HepG2 (cell line): ENCODE results near the gene CD79A. TPM values are rescaled to one million over a fixed set of nuclear protein-coding genes. Genes with fewer than 3 reads are reported as not detected.
A peak's percentile ranks its signal among the peaks of the same experiment; 100 is the strongest.

ENCODE experiments used
- ATAC-seq: fragments of 200-7000 bp; cut with Tn5 transposase; 3 replicates; pipeline ENCODE4 v1.9.1; 2020; ENCODE audit warnings: mild to moderate bottlenecking, moderate library complexity
- BruUV-seq: library from RNA; stranded (reverse); fragments of 400-500 nt; replicated peaks from 2 replicates; lab custom pipeline; 2021; lab: Mats Ljungman, UMichigan
- CTCF ChIA-PET: fragments of 300-600 bp; formaldehyde crosslinking; extraction: SDS; loops from one replicate; lab custom pipeline; 2021; ENCODE audit warnings: low total read pairs, inconsistent platforms, low intra/inter-chr PET ratio; lab: Yijun Ruan, JAX
- POLR2A ChIA-PET: fragments of 350-600 bp; sonication (Branson Sonifier 250); formaldehyde crosslinking; loops from one replicate; lab custom pipeline; 2020; ENCODE audit warnings: antibody characterized with exemption, inconsistent platforms; lab: Yijun Ruan, JAX
- DNase-seq: peaks from one replicate; pipeline ENCODE4 v3.0.0-alpha.2; 2015; ENCODE audit warnings: low spot score
- FAIRE-seq: peaks from 3 replicates; lab custom pipeline; 2011; peaks lifted over from hg19 to GRCh38; lab: Jason Lieb, UNC
- H2AFZ ChIP-seq: one replicate; pipeline ENCODE4 v1.6.1; 2011; ENCODE audit warnings: low read length, inconsistent platforms
- H3K27ac ChIP-seq: fragments of 300-600 bp; 3 replicates; pipeline ENCODE4 v1.8.0; 2011; ENCODE audit warnings: mixed run types, mild to moderate bottlenecking, mixed read lengths, low read length, inconsistent platforms; ENCODE audit not compliant: insufficient read depth; ENCODE audit errors: extremely low read length
- H3K27me3 ChIP-seq, 2 experiments: fragments of 200-600 bp in 1 of 2; 2 replicates in 1 of 2; 3 replicates in 1 of 2; pipeline versions ENCODE4 v1.6.0 to v1.8.0; 2011; ENCODE audit warnings: low read length in 2 of 2, mild to moderate bottlenecking in 2 of 2, moderate library complexity in 2 of 2, inconsistent platforms in 1 of 2; ENCODE audit not compliant: insufficient read depth in 2 of 2, control insufficient read depth in 1 of 2
- H3K36me3 ChIP-seq, 2 experiments: fragments of 200-600 bp in 1 of 2; replicated peaks in 1 of 2; 2 replicates in 1 of 2; 3 replicates in 1 of 2; pipeline versions ENCODE4 v1.5.1 to v1.8.0; 2011; ENCODE audit warnings: low read length in 2 of 2, inconsistent platforms in 1 of 2; ENCODE audit not compliant: insufficient read depth in 2 of 2, control insufficient read depth in 1 of 2
- H3K4me1 ChIP-seq: 2 replicates; pipeline ENCODE4 v1.5.1; 2012; ENCODE audit warnings: low read length, inconsistent platforms; ENCODE audit not compliant: insufficient read depth
- H3K4me2 ChIP-seq: 2 replicates; pipeline ENCODE4 v1.6.0; 2011; ENCODE audit warnings: low read depth, low read length, inconsistent platforms
- H3K4me3 ChIP-seq, 3 experiments: fragments of 200-600 bp in 1 of 3; sonication (generic), shearing (Covaris generic) in 1 of 3; replicated peaks in 1 of 3; 2 replicates each; pipeline ENCODE4 v1.5.1; 2011 to 2016; ENCODE audit warnings: low read length in 3 of 3, inconsistent platforms in 2 of 3, low read depth in 2 of 3, mild to moderate bottlenecking in 2 of 3, control low read depth in 1 of 3, mixed read lengths in 1 of 3; ENCODE audit not compliant: insufficient read depth in 1 of 3
- H3K79me2 ChIP-seq: one replicate; pipeline ENCODE4 v1.6.1; 2011; ENCODE audit warnings: low read length, inconsistent platforms; ENCODE audit not compliant: insufficient read depth
- H3K9ac ChIP-seq: 2 replicates; pipeline ENCODE4 v1.6.0; 2011; ENCODE audit warnings: mild to moderate bottlenecking, low read depth, low read length, inconsistent platforms; ENCODE audit not compliant: insufficient read depth
- H3K9me3 ChIP-seq: 2 replicates; pipeline ENCODE4 v1.5.1; 2012; ENCODE audit warnings: mild to moderate bottlenecking, low read length
- H4K20me1 ChIP-seq: 2 replicates; pipeline ENCODE4 v1.6.0; 2011; ENCODE audit warnings: inconsistent platforms, mild to moderate bottlenecking, low read length, moderate library complexity; ENCODE audit not compliant: insufficient read depth
- KDM2A ChIP-seq: sonication (generic); formaldehyde crosslinking; IDR thresholded peaks from 2 replicates; pipeline ENCODE4 v1.4.0; 2020; ENCODE audit warnings: low read depth, missing genetic modification reagents, borderline replicate concordance
- NKX3-1 ChIP-seq: sonication (generic); formaldehyde crosslinking; IDR thresholded peaks from 2 replicates; pipeline ENCODE4 v1.5.0; 2020; ENCODE audit warnings: missing genetic modification reagents
- POLR2AphosphoS5 ChIP-seq: IDR thresholded peaks from 2 replicates; pipeline ENCODE4 v1.6.1; 2012; ENCODE audit warnings: low read depth, low read length
- SYNCRIP ChIP-seq: fragments of 200-400 bp; formaldehyde crosslinking; IDR thresholded peaks from 2 replicates; pipeline ENCODE4 v1.6.1; 2018; ENCODE audit warnings: mild to moderate bottlenecking, low read depth, low read length; ENCODE audit not compliant: insufficient read depth
- ZNF75D ChIP-seq: sonication (generic); formaldehyde crosslinking; IDR thresholded peaks from 2 replicates; pipeline ENCODE4 v1.8.1; 2023; ENCODE audit warnings: missing genetic modification reagents, mild to moderate bottlenecking, borderline replicate concordance
- ZNF878 ChIP-seq: sonication (generic); formaldehyde crosslinking; IDR thresholded peaks from 2 replicates; pipeline ENCODE4 v1.8.1; 2023; ENCODE audit warnings: mild to moderate bottlenecking, missing genetic modification reagents, moderate library complexity
- ZZZ3 ChIP-seq: sonication (generic); formaldehyde crosslinking; IDR thresholded peaks from 2 replicates; pipeline ENCODE4 v1.4.0; 2020; ENCODE audit warnings: missing genetic modification reagents, mild to moderate bottlenecking, borderline replicate concordance
- WGBS: methylation state at CpG from one replicate; pipeline ENCODE4 v1.1.6; 2017; ENCODE audit warnings: low lambda C conversion rate; 5-methylcytosine and 5-hydroxymethylcytosine counted together
- in situ Hi-C: cut with HindIII; loops from 2 replicates; pipeline ENCODE4 v1.10.0; 2017; ENCODE audit warnings: low pct_unique_long_range_greater_than_20kb; ENCODE audit not compliant: extremely low pct_ligation_motif_present
- intact Hi-C: fragments of 100-400 bp; cut with micrococcal nuclease; formaldehyde crosslinking; loops from one replicate; pipeline ENCODE4 v1.10.0; 2022; ENCODE audit not compliant: unreplicated experiment
- polyA plus RNA-seq, 8 experiments: library from polyadenylated mRNA; depleted of rRNA in 3 of 8; stranded (reverse) in 7 of 8; unstranded in 1 of 8; fragments of >200 nt; fragmentation: Illumina TruSeq in 4 of 8; extraction: Trizol in 4 of 8; gene quantifications; 2 replicates each; pipeline versions ENCODE4 v1.2.1 to v1.2.3, GENCODE V29; 2011 to 2016; ENCODE audit warnings: low read depth in 4 of 8, missing spikeins in 1 of 8, mixed read lengths in 1 of 8; ENCODE audit not compliant: insufficient read depth in 1 of 8
- total RNA-seq, 5 experiments: library from RNA; depleted of rRNA; stranded (reverse); fragments of >200 nt; fragmentation: Illumina TruSeq; extraction: Trizol; gene quantifications; 2 replicates each; pipeline ENCODE4 v1.2.3, GENCODE V29; 2016; ENCODE audit warnings: low read depth in 1 of 5
- TF ChIP-seq, protein P1 (sequence below): sonication (generic); formaldehyde crosslinking; IDR thresholded peaks from 2 replicates; pipeline ENCODE4 v1.5.1; 2020; ENCODE audit warnings: missing genetic modification reagents, mild to moderate bottlenecking, borderline replicate concordance

The CD79A gene
- total and polyA plus RNA-seq, 2 of the 13 experiments (the other 11 are each of a cell fraction or from before 2014, with no cell fraction given), result 0.24 to 0.33 TPM

DNA sequence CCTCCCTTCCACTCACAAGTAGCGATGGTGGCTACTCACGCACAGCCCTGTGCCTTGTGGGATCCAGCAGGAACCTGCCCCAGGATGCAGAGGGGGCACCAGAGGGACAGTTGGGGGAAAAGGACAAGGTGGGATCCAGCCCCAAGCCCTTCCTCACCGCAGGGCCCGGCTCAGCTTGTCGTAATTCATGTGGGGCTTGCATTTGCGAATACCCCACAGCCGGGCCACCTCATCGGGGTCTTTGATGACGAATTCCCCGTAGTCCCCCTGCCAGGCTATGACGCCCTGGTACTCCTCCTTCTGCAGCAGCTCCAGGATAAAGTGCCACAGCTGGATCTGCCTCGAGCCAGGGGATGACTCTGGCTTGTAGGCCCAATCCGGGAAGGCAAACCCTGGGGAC is 32.6 kb downstream of the CD79A start:
- no peak overlapping the region for H3K27ac ChIP-seq
- 0 out of 2 replicates have a peak, but pooled peaks cover 2% of the 10 kb centered on the region for H4K20me1 ChIP-seq
- FAIRE-seq (no peak), ATAC-seq (no peak), DNase-seq (no peak)
- no TSS peak for BruUV-seq
- intact Hi-C loops, result no loop called here
- H3K27me3 ChIP-seq, result peaks cover 10 to 25% of the 10 kb centered on the region in 2 experiments
- peaks cover 7% of the 10 kb centered on the region for H3K4me1 ChIP-seq
- H3K4me3 ChIP-seq, result no peak overlapping the region
- in situ Hi-C loops, result no loop called here
- POLR2A ChIA-PET, result no interaction called here
- H3K4me2 ChIP-seq, result no peak overlapping the region
- H3K9ac ChIP-seq, result no peak overlapping the region
- H3K36me3 ChIP-seq, result peaks cover 12 to 23% of the 10 kb centered on the region in 2 experiments; a peak in 4 of 5 replicates
- 94% methylated on average over 11 of the region's 13 CpGs for WGBS
- H2AFZ ChIP-seq, result no peak overlapping the region
- CTCF ChIA-PET, result no interaction called here
- TF ChIP-seq, protein P1, sequence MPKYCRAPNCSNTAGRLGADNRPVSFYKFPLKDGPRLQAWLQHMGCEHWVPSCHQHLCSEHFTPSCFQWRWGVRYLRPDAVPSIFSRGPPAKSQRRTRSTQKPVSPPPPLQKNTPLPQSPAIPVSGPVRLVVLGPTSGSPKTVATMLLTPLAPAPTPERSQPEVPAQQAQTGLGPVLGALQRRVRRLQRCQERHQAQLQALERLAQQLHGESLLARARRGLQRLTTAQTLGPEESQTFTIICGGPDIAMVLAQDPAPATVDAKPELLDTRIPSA (CRISPR knock-in tag), result no peak
- TF ChIP-seq ZNF75D (no peak), NKX3-1 (CRISPR knock-in tag) (no peak), SYNCRIP (no peak), POLR2AphosphoS5 (no peak), ZNF878 (no peak)
- TF ChIP-seq, all 625 proteins: peak for 0
- Histone ChIP-seq H3K9me3 (no peaks in the 10 kb centered on the region), H3K79me2 (no peaks in the 10 kb centered on the region)

GRCh38 chr19:41910240-41910991 is 33.3 kb downstream of the CD79A start:
- DNase-seq (no peak), FAIRE-seq (no peak), ATAC-seq (no peak)
- ChIA-PET CTCF (no interaction called here), POLR2A (no interaction called here)
- Histone ChIP-seq H3K4me1 (peaks cover under 1% of the 10 kb centered on the region; the same call in 1 of the 2 replicates), H3K27ac (no peak overlapping the region), H3K27me3 (peaks cover 10 to 29% of the 10 kb centered on the region in 2 experiments), H3K4me2 (no peak overlapping the region), H3K36me3 (peaks cover 7 to 16% of the 10 kb centered on the region in 2 experiments; a peak in 4 of 5 replicates), H3K9ac (no peak overlapping the region), H2AFZ (no peak overlapping the region), H3K9me3 (no peaks in the 10 kb centered on the region), H3K79me2 (no peaks in the 10 kb centered on the region), H4K20me1 (no peaks in the 10 kb centered on the region), H3K4me3 (no peak overlapping the region)
- intact Hi-C loops, result no loop called here
- WGBS, result 74% methylated on average over 10 of the region's 12 CpGs
- in situ Hi-C loops, result no loop called here
- TF ChIP-seq KDM2A (0 out of 2 replicates have a peak, but pooled peaks have one; percentile 4), ZZZ3 (no peak)
- BruUV-seq, result no TSS peak
